Measurements from ENCODE around the gene GAB3.
"Not testable (repeated sequence)": the region's sequence is repeated elsewhere in the genome, so short reads cannot be mapped to it uniquely, and the experiment has no call there.

The GAB3 gene

GRCh38 chrX:154718616-154719015 is 32.3 kb downstream of the GAB3 start:
- no peak for DNase-seq

- no peak for DNase-seq
These were observed 33.1 kb downstream of the GAB3 start for GRCh38 chrX:154717824-154718223.

DNA sequence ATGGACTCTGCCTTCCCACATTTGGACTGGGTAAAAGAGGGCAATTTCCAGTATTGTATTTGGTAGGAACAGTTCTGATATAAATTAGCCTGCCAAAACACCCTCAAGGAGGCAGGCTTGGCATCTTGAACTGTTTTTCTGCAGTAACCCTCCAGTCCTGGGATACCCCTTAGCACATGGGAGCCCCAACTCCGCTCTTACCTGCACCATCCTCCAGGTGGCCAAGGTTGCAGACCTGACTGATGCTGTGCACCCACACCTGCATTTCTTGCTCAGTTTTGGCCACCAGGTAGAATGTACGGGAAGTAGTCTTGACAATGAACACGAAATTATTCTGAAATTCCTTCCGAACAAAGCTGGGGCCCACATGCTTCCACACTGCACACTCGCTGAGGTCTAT is 35.1 kb downstream of the GAB3 start:
- DNase-seq: no peak

- no peak for DNase-seq
These were observed 36.0 kb downstream of the GAB3 start for GRCh38 chrX:154714925-154715324.

- DNase-seq: no peak
These were observed 37.8 kb downstream of the GAB3 start for GRCh38 chrX:154712781-154713740.

GRCh38 chrX:154711264-154711663 is 39.6 kb downstream of the GAB3 start:
- no peak for DNase-seq

- DNase-seq: no peak
These were observed 40.6 kb downstream of the GAB3 start for GRCh38 chrX:154710309-154710708.

DNA sequence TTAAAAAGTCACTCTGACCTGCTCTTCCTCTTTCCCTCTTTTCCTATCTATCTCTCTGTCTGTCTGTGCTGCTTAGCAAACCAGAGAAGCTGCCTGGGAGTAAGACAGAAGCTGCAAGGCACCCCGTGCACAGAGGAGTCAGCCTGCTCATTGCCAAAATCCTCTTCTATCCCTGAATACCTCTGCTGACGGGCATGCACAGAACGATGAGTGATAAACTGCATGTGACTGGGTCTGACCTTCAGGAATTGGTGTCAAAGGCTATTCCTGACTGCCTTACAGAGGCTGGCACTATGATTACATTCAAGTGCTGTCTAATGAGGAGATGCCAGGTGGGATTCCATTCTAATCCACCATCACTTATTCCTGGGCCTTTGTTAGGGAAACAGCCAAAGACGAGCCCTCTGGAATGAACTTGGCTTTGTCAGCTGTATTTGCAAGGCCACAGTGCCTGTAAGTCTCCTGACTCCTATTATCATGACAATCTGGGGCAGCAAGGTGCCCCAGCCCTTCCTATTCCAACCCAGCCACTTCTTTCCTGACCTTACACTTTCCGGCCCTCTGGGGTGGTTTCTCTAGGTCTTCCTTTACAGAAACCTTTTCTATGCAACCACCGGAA is 52.1 kb downstream of the GAB3 start:
- no peak for DNase-seq

DNA sequence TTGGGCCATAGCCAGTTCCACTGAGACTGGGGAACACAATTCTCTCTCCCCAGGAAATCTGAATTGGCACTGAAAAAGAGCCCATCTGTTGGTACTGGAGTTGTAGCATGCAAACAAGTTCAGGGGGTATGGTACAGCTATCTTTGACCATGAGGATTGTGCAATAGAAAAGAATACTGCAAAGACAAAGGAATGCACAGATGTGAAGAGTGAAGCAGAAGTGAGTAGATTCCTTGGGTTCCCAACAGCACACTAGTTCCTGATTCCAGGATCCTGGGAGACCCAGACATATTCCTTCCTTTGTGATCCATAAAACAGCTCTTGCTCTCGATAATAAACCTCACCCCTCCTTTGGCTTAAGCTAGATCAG is 54.2 kb downstream of the GAB3 start:
- DNase-seq: no peak

GRCh38 chrX:154695911-154696675 is 54.8 kb downstream of the GAB3 start:
- DNase-seq: no peak

- no peak for DNase-seq
These were observed 57.5 kb downstream of the GAB3 start for GRCh38 chrX:154693394-154693793.

GRCh38 chrX:154690438-154690837 is 60.4 kb downstream of the GAB3 start:
- DNase-seq: not testable (repeated sequence)

DNA sequence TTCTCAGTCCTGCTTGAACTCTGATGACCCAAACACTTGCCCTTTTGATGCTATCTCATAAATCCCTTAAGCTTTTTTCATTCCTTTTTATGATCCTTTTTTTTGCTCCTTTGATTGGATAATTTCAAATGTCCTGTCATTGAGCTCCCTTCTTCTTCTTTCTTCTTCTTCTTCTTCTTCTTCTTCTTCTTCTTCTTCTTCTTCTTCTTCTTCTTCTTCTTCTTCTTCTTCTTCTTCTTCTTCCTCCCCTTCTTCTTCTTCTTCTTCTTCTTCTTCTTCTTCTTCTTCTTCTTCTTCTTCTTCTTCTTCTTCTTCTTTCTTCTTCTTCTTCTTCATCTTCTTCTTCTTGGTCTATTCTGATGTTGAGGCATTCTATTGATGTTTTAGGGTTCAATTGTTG is 78.8 kb downstream of the GAB3 start:
- not testable (repeated sequence) for DNase-seq

- not testable (repeated sequence) for DNase-seq
These were observed 80.0 kb downstream of the GAB3 start for GRCh38 chrX:154670848-154671247.

- DNase-seq: no peak
These were observed 89.0 kb downstream of the GAB3 start for GRCh38 chrX:154661899-154662298.

- DNase-seq: no peak
These were observed 89.7 kb downstream of the GAB3 start for GRCh38 chrX:154661170-154661569.

- DNase-seq: no peak
These were observed 90.3 kb downstream of the GAB3 start for GRCh38 chrX:154660541-154660940.

GRCh38 chrX:154658957-154659356 is 91.9 kb downstream of the GAB3 start:
- DNase-seq: no peak

DNA sequence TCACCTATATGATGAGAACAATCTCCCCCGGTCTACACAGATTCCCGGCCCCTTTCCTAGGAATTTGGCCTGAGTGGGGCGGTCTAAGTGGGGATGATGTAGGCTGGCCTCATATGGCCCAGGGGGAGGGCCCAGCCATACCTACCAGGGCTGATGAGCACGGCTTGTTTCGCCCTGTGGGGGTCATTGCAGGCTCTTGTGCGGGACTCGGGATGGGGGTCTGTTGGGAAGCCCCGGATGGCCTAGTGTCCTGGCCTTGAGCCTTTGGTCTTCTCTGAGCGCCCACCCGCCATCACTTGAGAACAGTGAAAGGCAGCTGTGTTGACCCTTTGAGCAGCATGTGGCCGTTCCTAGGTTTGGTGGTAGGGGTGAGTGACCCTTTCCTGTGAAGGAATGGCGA is 92.7 kb downstream of the GAB3 start:
- no peak for DNase-seq

- DNase-seq: no peak
These were observed 93.6 kb downstream of the GAB3 start for GRCh38 chrX:154657226-154657805.

- DNase-seq: no peak
These were observed 95.1 kb downstream of the GAB3 start for GRCh38 chrX:154655786-154656185.

DNA sequence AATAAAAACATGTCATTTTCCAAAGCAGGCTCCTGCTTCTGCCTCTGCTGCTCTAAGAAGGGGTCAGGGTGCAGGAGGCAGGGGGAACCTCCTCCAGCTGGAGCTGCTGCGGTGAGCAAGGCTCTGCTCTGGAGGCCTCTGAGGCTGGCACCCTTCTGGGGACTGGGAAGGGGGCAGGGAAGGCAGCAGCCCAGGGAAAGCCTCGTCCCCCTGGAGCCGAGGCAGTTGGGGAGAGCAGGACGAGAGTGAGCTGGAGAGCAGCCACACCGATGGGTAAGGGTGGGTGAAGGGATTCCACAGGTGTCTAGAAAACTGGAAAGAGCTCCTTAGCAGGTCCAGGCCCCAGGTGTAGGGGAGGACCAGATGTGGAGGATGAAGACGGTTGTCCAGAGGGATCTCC is 95.5 kb downstream of the GAB3 start:
- no peak for DNase-seq

DNA sequence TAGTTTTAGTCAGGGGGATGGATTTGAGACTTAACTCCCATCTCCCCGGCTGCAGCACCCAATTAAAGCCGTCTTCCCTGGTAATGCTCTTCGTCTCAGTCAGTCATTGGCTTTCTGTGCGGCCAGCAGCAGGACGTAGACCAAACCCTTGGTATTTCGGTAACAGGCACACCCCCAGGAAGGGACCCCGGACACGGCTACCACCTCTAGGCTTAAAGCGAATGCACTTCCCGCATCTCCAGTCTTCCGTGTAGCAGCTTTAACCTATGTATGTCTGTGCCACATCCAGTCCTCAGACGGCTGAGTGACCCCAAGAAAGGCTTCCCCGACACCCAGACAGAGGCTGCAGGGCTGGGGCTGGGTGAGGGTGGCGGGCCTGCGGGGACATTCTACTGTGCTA is 96.0 kb downstream of the GAB3 start:
- no peak for DNase-seq
